ENCODE results near the gene PELI2. TPM values are rescaled to one million over a fixed set of nuclear protein-coding genes. Genes with fewer than 3 reads are reported as not detected.

PELI2 gene
- total and polyA plus RNA-seq, 8 donors: 6.0 to 46.6 (median 32.6) TPM

DNA sequence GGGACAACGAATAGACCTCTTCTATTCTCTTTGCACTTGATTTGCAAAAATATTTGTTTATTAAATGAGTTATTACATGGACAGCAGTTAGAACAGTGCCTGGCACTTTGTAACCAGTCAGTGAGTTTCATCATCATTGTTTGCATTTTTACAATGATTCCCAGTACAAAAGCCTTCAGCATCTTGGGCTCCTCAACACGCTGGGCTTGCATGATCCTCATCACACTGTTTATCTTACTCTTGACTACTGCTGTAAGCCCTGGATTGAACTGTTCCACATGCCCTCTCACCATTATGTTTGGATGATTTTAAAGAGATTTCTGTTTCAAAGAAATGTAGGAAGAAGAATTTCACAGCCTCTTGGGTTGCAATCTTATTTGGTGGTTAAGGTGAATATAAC lies 204.3 kb downstream of the PELI2 start:
- no peak for ATAC-seq

DNA sequence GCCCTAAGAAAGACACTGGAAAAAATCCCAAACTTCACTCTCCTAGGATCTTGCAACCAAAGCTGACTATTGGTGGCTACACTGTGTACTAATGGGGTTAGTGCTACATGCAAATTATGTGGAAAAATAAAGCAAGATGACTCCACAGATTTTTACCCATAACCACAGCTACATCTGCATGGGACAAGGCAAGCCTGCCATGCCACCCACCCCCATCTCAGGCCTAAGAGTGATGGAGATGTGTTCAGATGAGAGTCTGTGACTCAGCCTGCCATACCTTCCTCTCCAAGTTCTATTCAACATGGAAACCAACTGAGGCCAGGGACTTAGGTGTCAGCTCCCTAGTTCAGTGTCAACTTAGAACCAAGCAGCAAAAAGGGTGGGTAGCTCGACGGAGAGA lies 206.2 kb downstream of the PELI2 start:
- no peak for ATAC-seq
- Histone ChIP-seq H3K4me3 (no peak overlapping the region), H3K27me3 (no peaks in the 10 kb centered on the region), H3K27ac (no peak overlapping the region), H3K9me3 (no peaks in the 10 kb centered on the region), H3K4me1 (no peaks in the 10 kb centered on the region), H3K36me3 (no peaks in the 10 kb centered on the region)
- 96 to 100% methylated on average over 2 of the region's 2 CpGs for WGBS, 2 donors
- FAIRE-seq: no peak
- intact Hi-C loops (cut with DNase I): no loop called here
- TF ChIP-seq CTCF (IDR thresholded peaks at IDR 0.05): no peak
- no peak for DNase-seq

More for the DNA sequence above, 204.3 kb downstream of the PELI2 start:
- no peak for TF ChIP-seq CTCF (IDR thresholded peaks at IDR 0.05)
- DNase-seq (no peak), FAIRE-seq (no peak)
- intact Hi-C loops (cut with DNase I): no loop called here
- Histone ChIP-seq H3K27me3 (no peaks in the 10 kb centered on the region), H3K36me3 (no peaks in the 10 kb centered on the region), H3K27ac (no peak overlapping the region), H3K9me3 (no peaks in the 10 kb centered on the region), H3K4me3 (no peak overlapping the region), H3K4me1 (no peaks in the 10 kb centered on the region)
- WGBS, 2 donors: 90 to 98% methylated on average over 2 of the region's 2 CpGs

DNA sequence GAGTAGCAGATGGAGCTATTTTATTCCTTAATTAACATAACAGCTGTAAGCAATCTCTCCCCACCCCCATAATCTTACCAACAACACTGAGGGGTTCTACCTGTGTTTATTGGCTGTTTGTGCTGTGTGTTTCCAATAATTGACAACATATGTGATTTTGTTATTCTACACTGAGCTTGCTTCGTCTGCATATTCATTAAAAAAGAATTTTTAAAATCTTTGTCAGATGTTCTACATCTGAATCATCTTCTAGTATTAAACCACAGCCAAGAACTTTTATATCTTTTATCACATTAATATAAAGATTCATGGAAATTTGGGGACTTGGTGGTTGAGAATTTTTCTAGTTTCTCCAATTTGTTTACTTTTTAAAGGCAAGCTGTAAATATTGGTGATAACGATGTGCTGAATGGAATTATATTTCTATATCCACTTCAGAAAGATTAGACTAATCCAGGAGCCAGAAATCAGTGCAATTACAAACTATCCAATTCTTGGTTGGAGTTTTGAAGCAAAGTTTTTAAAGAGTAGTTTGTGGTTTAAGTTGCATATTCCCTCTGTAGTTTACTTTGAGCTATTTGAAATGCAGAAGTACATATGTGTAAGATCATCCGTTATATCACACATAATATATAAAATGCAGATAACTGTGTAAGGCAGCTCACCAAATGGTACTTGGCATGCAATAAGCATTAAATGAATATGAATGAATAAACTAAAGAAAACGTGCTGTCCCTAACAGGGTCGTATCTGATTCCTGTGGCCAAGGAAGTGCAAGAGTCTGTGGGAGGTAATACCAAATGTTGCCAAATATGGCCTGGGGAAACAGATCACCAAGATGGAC lies 206.9 kb downstream of the PELI2 start:
- H3K36me3 ChIP-seq: no peaks in the 10 kb centered on the region
- no peak for FAIRE-seq
- intact Hi-C loops (cut with DNase I): no loop called here
- no peaks in the 10 kb centered on the region for H3K4me1 ChIP-seq
- no peak overlapping the region for H3K4me3 ChIP-seq
- H3K27me3 ChIP-seq: no peaks in the 10 kb centered on the region
- DNase-seq: no peak
- ATAC-seq: no peak
- no peak for TF ChIP-seq CTCF (IDR thresholded peaks at IDR 0.05)
- 83 to 88% methylated on average over 5 of the region's 5 CpGs for WGBS, 2 donors
- no peak overlapping the region for H3K27ac ChIP-seq
- no peaks in the 10 kb centered on the region for H3K9me3 ChIP-seq

DNA sequence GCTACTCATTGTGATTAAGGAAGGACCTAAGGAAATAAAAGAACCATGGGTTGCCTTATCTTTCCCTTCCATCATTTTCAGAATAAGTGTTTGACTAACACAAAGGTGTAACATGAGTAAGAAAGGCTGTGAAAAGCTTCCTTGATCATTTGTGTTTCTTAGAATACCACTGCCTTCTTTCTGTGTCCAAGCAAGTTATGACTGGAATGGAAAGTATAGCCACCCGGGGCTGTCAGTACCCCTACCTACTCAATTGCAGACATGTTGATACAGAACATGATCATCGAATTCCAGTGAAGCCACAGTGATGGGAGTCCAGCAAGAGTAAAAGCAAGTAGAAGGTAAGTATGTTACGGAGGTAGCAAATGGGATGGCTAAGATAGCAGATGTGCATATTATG lies 209.8 kb downstream of the PELI2 start:
- FAIRE-seq: no peak
- intact Hi-C loops (cut with DNase I): no loop called here
- no peak overlapping the region for H3K27ac ChIP-seq
- no peak for TF ChIP-seq CTCF (IDR thresholded peaks at IDR 0.05)
- no peak for DNase-seq
- peaks cover 0 to under 1% (median 0%) of the 10 kb centered on the region in 3 donors for H3K4me1 ChIP-seq
- 88 to 91% methylated on average over 3 of the region's 3 CpGs for WGBS, 2 donors
- H3K36me3 ChIP-seq: no peaks in the 10 kb centered on the region
- H3K9me3 ChIP-seq: no peaks in the 10 kb centered on the region
- H3K4me3 ChIP-seq: no peak overlapping the region
- no peak for ATAC-seq
- H3K27me3 ChIP-seq: no peaks in the 10 kb centered on the region

DNA sequence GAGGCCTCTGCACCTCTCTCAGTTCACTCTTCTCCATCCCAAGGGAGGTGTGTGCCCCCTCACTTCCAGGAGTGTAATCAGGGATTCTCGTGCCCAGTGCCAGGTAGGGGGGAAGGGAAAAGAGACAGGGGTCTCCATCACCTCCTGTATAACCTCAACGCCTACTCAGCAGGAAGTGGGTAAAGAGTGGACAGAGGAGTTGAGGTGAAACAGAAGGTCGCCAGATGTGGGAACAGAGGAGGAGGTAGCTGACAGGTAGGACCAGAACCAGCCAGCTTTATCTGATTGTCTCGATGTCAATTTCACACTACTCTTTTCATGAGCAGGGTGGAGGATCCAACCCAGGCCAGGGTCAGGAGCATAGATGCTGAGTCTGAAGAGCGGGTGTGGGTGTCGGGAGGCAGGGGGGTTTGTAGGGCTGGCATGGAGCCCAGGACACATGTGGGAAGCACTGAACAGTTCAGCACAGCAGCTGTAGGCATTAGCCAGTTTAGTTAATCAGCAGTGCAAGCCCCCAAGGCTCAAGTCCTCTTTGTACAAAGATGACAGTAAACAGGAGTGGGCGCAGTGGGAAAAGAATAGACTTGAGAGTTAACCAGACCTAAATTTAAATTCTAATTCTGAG lies 213.5 kb downstream of the PELI2 start:
- Histone ChIP-seq H3K36me3 (no peaks in the 10 kb centered on the region), H3K4me3 (no peak overlapping the region), H3K27ac (no peak overlapping the region), H3K4me1 (peaks cover 0 to 8% (median 0%) of the 10 kb centered on the region in 3 donors), H3K9me3 (no peaks in the 10 kb centered on the region), H3K27me3 (no peaks in the 10 kb centered on the region)
- TF ChIP-seq CTCF (IDR thresholded peaks at IDR 0.05): no peak
- no peak for FAIRE-seq
- 91 to 95% methylated on average over 7 of the region's 7 CpGs for WGBS, 2 donors
- ATAC-seq: no peak
- intact Hi-C loops (cut with DNase I): loop anchor here in 1 of 3 donors (10.0 kb wide), 1 partner anchor 627 kb away; no protein-coding TSS in a partner anchor
- no peak for DNase-seq
